Ovary (tissue), 9 donors: ENCODE measurements around the gene GDF11. TPM values are rescaled to one million over a fixed set of nuclear protein-coding genes. Genes with fewer than 3 reads are reported as not detected.
A peak's percentile ranks its signal among the peaks of the same experiment; 100 is the strongest.

Experiments used
- DNase-seq, 5 donors: peaks; one replicate each; pipeline ENCODE4 v3.0.0-alpha.2; 2019 to 2020
- H3K27ac ChIP-seq, 2 donors: fragments of 200-600 bp; one replicate each; pipeline versions ENCODE4 v1.5.1 to v1.8.0; 2019 to 2022
- H3K27me3 ChIP-seq: fragments of 200-600 bp; one replicate; pipeline ENCODE4 v1.8.0; 2022
- H3K36me3 ChIP-seq: fragments of 200-600 bp; sonication (generic); one replicate; pipeline ENCODE4 v1.5.1; 2019
- H3K4me1 ChIP-seq: one replicate; pipeline ENCODE4 v1.8.1; 2013; ENCODE audit warnings: mild to moderate bottlenecking, moderate library complexity; ENCODE audit not compliant: insufficient read depth
- H3K4me3 ChIP-seq: fragments of 200-600 bp; sonication (generic); one replicate; pipeline ENCODE4 v1.5.1; 2017
- H3K9me3 ChIP-seq, 2 donors: fragments of 200-600 bp in 1 of 2; sonication (generic) in 1 of 2; one replicate each; pipeline versions ENCODE4 v1.5.1 to v1.8.1; 2013 to 2019; ENCODE audit warnings: mild to moderate bottlenecking in 1 of 2, moderate library complexity in 1 of 2
- EP300 ChIP-seq: sonication (generic); formaldehyde crosslinking; IDR thresholded peaks from one replicate; pipeline ENCODE4 v1.6.1; 2017; ENCODE audit warnings: antibody characterized with exemption
- POLR2A ChIP-seq: fragments of 450-650 bp; IDR thresholded peaks from one replicate; pipeline ENCODE4 v1.6.1; 2017; ENCODE audit warnings: antibody characterized with exemption, mild to moderate bottlenecking, moderate library complexity
- WGBS, 3 donors: extraction: QIAGEN DNeasy Blood & Tissue Kit in 1 of 3; methylation state at CpG; one replicate each; pipeline versions ENCODE4 v1.1.5 to v1.1.7; 2013 to 2017; 5-methylcytosine and 5-hydroxymethylcytosine counted together
- intact Hi-C, 4 donors: fragments of 100-400 bp; cut with DNase I; formaldehyde crosslinking; loops; one replicate each; pipeline versions ENCODE4 v1.11.0 to v1.15.1; 2022 to 2023
- polyA plus RNA-seq, 2 donors: library from polyadenylated mRNA; stranded (reverse); fragments of 200-250 nt in 1 of 2; fragments of 350-450 nt in 1 of 2; fragmentation: Illumina TruSeq in 1 of 2; extraction: RNeasy Lipid Tissue Mini Kit (QIAGEN cat#74804) in 1 of 2; gene quantifications; one replicate each; pipeline ENCODE4 v1.2.3, GENCODE V29; 2013 to 2014
- total RNA-seq, 7 donors: library from RNA; depleted of rRNA in 2 of 7; stranded (reverse); fragments of >200 nt in 2 of 7; fragmentation: NEBNext Ultra II Directional in 3 of 7; extraction: Animal tissue kit (Norgen Biotek cat#: 25700) in 3 of 7; gene quantifications; one replicate each; pipeline versions ENCODE4 v1.1.0 to v1.2.4, GENCODE V29; 2016 to 2023
- TF ChIP-seq, protein P1 (sequence below), 3 donors: fragments of 450-650 bp in 2 of 3; fragments of 200-600 bp in 1 of 3; IDR thresholded peaks; one replicate each; pipeline versions ENCODE4 v1.5.1 to v1.8.0; 2016 to 2022; ENCODE audit warnings: antibody characterized with exemption in 3 of 3, mild to moderate bottlenecking in 1 of 3
- donor health status: DM: no; HTN: no; CAD: no; lungs with moderate emphysema.
- donor health status: DM: no; HTN: no; CAD: no.
- donor health status: Bipolar disorder and iron deficiency.
- donor health status: DM: yes; HTN: yes; CAD: no.
- donor health status: DM: no; HTN: no; CAD: no.
- donor health status: DM: yes; HTN: yes; CAD: no.

Gene GDF11
- total and polyA plus RNA-seq, 9 donors, result 2.2 to 27.7 (median 9.8) TPM

GRCh38 chr12:55734595-55734994, 8.3 kb upstream of the GDF11 start:
- no peak for DNase-seq
- TF ChIP-seq EP300 (no peak), POLR2A (no peak)
- TF ChIP-seq, protein P1, sequence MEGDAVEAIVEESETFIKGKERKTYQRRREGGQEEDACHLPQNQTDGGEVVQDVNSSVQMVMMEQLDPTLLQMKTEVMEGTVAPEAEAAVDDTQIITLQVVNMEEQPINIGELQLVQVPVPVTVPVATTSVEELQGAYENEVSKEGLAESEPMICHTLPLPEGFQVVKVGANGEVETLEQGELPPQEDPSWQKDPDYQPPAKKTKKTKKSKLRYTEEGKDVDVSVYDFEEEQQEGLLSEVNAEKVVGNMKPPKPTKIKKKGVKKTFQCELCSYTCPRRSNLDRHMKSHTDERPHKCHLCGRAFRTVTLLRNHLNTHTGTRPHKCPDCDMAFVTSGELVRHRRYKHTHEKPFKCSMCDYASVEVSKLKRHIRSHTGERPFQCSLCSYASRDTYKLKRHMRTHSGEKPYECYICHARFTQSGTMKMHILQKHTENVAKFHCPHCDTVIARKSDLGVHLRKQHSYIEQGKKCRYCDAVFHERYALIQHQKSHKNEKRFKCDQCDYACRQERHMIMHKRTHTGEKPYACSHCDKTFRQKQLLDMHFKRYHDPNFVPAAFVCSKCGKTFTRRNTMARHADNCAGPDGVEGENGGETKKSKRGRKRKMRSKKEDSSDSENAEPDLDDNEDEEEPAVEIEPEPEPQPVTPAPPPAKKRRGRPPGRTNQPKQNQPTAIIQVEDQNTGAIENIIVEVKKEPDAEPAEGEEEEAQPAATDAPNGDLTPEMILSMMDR (IDR thresholded peaks at IDR 0.05), result no peak
- Histone ChIP-seq H3K27me3 (no peaks in the 10 kb centered on the region), H3K4me1 (peaks cover 2% of the 10 kb centered on the region), H3K36me3 (no peaks in the 10 kb centered on the region), H3K4me3 (no peak overlapping the region), H3K9me3 (no peaks in the 10 kb centered on the region), H3K27ac (no peak overlapping the region)
- intact Hi-C loops, result loop anchor here in 3 of 4 donors (5.0 to 10.0 kb wide), 3 partner anchors 193 to 900 kb away; partner anchors contain the start of genes BAZ2A (in 1 of the 3) and PYM1 (in 1 of the 3)
- 82 to 94% (median 91%) methylated on average over 3 of the region's 3 CpGs for WGBS, 3 donors

DNA sequence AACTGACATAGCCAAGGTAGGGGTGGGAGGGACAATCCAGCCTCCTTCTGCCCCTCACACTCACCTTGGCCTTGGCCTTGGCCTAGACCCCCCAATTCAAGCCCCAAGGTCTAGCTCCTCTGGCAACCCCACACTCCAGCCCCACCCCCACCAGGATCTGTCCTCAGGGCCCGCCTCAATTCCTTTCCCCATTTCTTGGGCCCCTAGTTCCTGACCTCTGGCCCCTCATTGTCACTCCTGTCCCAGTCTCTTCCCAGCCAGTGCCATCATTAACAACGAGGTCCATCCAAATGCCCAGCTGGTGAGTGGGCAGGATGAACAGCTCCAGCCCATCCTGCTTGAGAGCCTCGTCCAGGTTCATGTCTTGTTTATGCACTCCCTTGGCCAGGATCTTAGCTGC, 6.8 kb upstream of the GDF11 start:
- TF ChIP-seq EP300, result no peak
- no peak for TF ChIP-seq POLR2A
- TF ChIP-seq, protein P1 (IDR thresholded peaks at IDR 0.05), result no peak
- Histone ChIP-seq H3K27ac (no peak overlapping the region), H3K9me3 (no peaks in the 10 kb centered on the region), H3K4me3 (no peak overlapping the region), H3K27me3 (no peaks in the 10 kb centered on the region), H3K36me3 (no peaks in the 10 kb centered on the region), H3K4me1 (no peaks in the 10 kb centered on the region)
- intact Hi-C loops, result loop anchor here in 2 of 4 donors (5.0 to 10.0 kb wide), 2 partner anchors 196 to 899 kb away; partner anchors contain the start of genes BAZ2A (in 1 of the 2) and DGKA (in 1 of the 2)
- no peak for DNase-seq
- WGBS, 3 donors, result 29 to 39% (median 37%) methylated on average over 3 of the region's 3 CpGs

DNA sequence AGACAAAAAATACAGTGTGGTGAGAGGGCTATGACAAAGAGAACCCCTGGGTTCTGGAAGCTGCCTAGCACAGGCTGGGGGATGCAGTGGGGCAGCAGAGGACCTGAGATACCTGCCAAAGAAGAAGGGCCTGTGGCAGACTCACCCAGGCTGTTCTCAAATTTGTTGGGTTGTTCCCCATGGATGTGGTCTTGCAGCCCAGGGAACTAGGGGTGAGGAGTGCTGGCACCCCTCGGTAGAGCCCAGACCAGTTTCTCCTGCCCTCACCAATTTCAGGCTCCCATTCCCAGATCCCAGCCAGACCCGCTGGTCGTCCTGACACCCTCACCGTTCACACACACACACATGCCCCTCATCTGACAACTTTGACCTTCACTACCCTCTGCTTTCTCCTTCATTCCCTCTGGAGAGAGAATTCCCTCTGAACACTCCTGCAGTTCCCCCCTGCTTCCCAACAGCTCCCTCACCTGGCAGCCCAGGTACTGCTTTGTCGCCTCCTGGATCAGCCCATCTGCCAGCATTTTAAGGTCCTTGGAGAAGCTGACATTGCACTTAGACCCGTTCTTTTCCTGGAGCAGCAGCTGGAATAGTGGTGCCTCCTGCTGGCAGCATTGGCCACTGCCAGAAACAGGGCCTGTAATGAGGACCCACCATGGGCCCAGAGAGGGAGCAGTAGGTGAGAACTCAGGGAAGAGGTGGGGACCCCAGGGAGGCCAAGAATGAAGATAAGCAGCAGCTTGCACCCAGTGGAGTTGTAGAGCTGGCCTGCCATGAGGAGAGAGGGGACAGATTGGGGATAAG, 5.9 kb upstream of the GDF11 start:
- Histone ChIP-seq H3K4me1 (no peaks in the 10 kb centered on the region), H3K27ac (peak overlapping the region in 1 of 2 donors; percentile 75), H3K9me3 (no peaks in the 10 kb centered on the region), H3K36me3 (no peaks in the 10 kb centered on the region), H3K27me3 (no peaks in the 10 kb centered on the region), H3K4me3 (no peak overlapping the region)
- TF ChIP-seq, protein P1 (IDR thresholded peaks at IDR 0.05), result peak in 2 of 3 donors; percentile 29 to 33
- no peak for TF ChIP-seq POLR2A
- WGBS, 3 donors, result 25 to 38% (median 25%) methylated on average over 6 of the region's 6 CpGs
- intact Hi-C loops, result loop anchor here in 2 of 4 donors (5.0 to 10.0 kb wide), 2 partner anchors 195 to 898 kb away; partner anchors contain the start of genes BAZ2A (in 1 of the 2) and DGKA (in 1 of the 2)
- peak in 2 of 5 donors; percentile 66 for DNase-seq

- Histone ChIP-seq H3K4me1 (no peaks in the 10 kb centered on the region), H3K9me3 (no peaks in the 10 kb centered on the region), H3K4me3 (no peak overlapping the region), H3K36me3 (no peaks in the 10 kb centered on the region), H3K27ac (peak overlapping the region in 1 of 2 donors; percentile 75), H3K27me3 (no peaks in the 10 kb centered on the region)
- DNase-seq, result no peak
- TF ChIP-seq EP300 (no peak), POLR2A (no peak)
- TF ChIP-seq, protein P1 (IDR thresholded peaks at IDR 0.05), result no peak
- 2 to 10% (median 3%) methylated on average over 4 of the region's 4 CpGs for WGBS, 3 donors
- intact Hi-C loops, result loop anchor here in 3 of 4 donors (2.0 to 10.0 kb wide), 4 partner anchors 195 to 897 kb away; partner anchors contain the start of genes BAZ2A (in 1 of the 3) and DGKA (in 1 of the 3)
Measured at GRCh38 chr12:55737581-55738122, 5.3 kb upstream of the GDF11 start.
